ENCODE results near the gene HS6ST2. TPM values are rescaled to one million over a fixed set of nuclear protein-coding genes. Genes with fewer than 3 reads are reported as not detected.

The HS6ST2 gene
- polyA plus RNA-seq, 1 donor (not counting 4 experiments of a cell fraction or from before 2014, with no cell fraction given): 0.43 TPM

- DNase-seq (ENCODE audit: low read depth, low spot score) (no peak), FAIRE-seq (no peak)
- H3K27ac ChIP-seq (ENCODE audit: control insufficient read depth, insufficient read depth, low read length): no peak overlapping the region
- H3K36me3 ChIP-seq (ENCODE audit: control insufficient read depth in 2 of 2, extremely low read depth in 1 of 2, insufficient read depth in 2 of 2, low read length in 2 of 2): no peaks in the 10 kb centered on the region
- H3K79me2 ChIP-seq (ENCODE audit: control insufficient read depth, insufficient read depth, low read length): no peaks in the 10 kb centered on the region
- H3K4me1 ChIP-seq (ENCODE audit: control insufficient read depth, extremely low read depth, insufficient read depth, low read length): peaks cover 7% of the 10 kb centered on the region
- dilution Hi-C loops (cut with MboI; ENCODE audit: extremely low pct_ligation_motif_present, low sequenced_read_pairs): no loop called here
- no peak overlapping the region for H3K4me3 ChIP-seq (ENCODE audit: control insufficient read depth in 2 of 3, extremely low read depth in 1 of 3, insufficient read depth in 2 of 3, low read depth in 1 of 3, low read length in 3 of 3)
- no peaks in the 10 kb centered on the region for H3K9me3 ChIP-seq (ENCODE audit: control insufficient read depth, low read depth, low read length)
- no peak for TF ChIP-seq CTCF (optimal IDR thresholded peaks at IDR 0.05 in 1 of 3, IDR thresholded peaks at IDR 0.05 in 1 of 3, conservative IDR thresholded peaks at IDR 0.05 in 1 of 3; ENCODE audit: extremely low read depth in 1 of 3, insufficient read depth in 2 of 3, low read length in 3 of 3)
- TF ChIP-seq EZH2 (IDR thresholded peaks at IDR 0.05; ENCODE audit: low read length): no peak
- no peaks in the 10 kb centered on the region for H3K27me3 ChIP-seq (ENCODE audit: control insufficient read depth, extremely low read depth, insufficient read depth, low read length)
- no peaks in the 10 kb centered on the region for H4K20me1 ChIP-seq (ENCODE audit: control insufficient read depth, extremely low read depth, insufficient read depth, low read length)
- no peak overlapping the region for H2AFZ ChIP-seq (ENCODE audit: control insufficient read depth, low read length)
- H3K9ac ChIP-seq (ENCODE audit: control insufficient read depth, extremely low read depth, insufficient read depth, low read length): no peak overlapping the region
- no peak overlapping the region for H3K4me2 ChIP-seq (ENCODE audit: control insufficient read depth, extremely low read depth, insufficient read depth, low read depth, low read length)
- no peaks in the 10 kb centered on the region for H3K9me1 ChIP-seq (ENCODE audit: control insufficient read depth, extremely low read depth, insufficient read depth, low read length)
Measured at GRCh38 chrX:132834109-132834508, 124.3 kb downstream of the HS6ST2 start.

GRCh38 chrX:132833373-132833772 is 125.1 kb downstream of the HS6ST2 start:
- H3K4me3 ChIP-seq (ENCODE audit: control insufficient read depth in 2 of 3, extremely low read depth in 1 of 3, insufficient read depth in 2 of 3, low read depth in 1 of 3, low read length in 3 of 3): no peak overlapping the region
- H3K36me3 ChIP-seq (ENCODE audit: control insufficient read depth in 2 of 2, extremely low read depth in 1 of 2, insufficient read depth in 2 of 2, low read length in 2 of 2): no peaks in the 10 kb centered on the region
- no peak overlapping the region for H3K27ac ChIP-seq (ENCODE audit: control insufficient read depth, insufficient read depth, low read length)
- DNase-seq (ENCODE audit: low read depth, low spot score) (no peak), FAIRE-seq (no peak)
- dilution Hi-C loops (cut with MboI; ENCODE audit: extremely low pct_ligation_motif_present, low sequenced_read_pairs): no loop called here
- no peaks in the 10 kb centered on the region for H3K9me1 ChIP-seq (ENCODE audit: control insufficient read depth, extremely low read depth, insufficient read depth, low read length)
- no peaks in the 10 kb centered on the region for H3K79me2 ChIP-seq (ENCODE audit: control insufficient read depth, insufficient read depth, low read length)
- H3K27me3 ChIP-seq (ENCODE audit: control insufficient read depth, extremely low read depth, insufficient read depth, low read length): no peaks in the 10 kb centered on the region
- no peaks in the 10 kb centered on the region for H3K9me3 ChIP-seq (ENCODE audit: control insufficient read depth, low read depth, low read length)
- H3K9ac ChIP-seq (ENCODE audit: control insufficient read depth, extremely low read depth, insufficient read depth, low read length): no peak overlapping the region
- no peak overlapping the region for H3K4me2 ChIP-seq (ENCODE audit: control insufficient read depth, extremely low read depth, insufficient read depth, low read depth, low read length)
- TF ChIP-seq EZH2 (IDR thresholded peaks at IDR 0.05; ENCODE audit: low read length) (no peak), CTCF (optimal IDR thresholded peaks at IDR 0.05 in 1 of 3, IDR thresholded peaks at IDR 0.05 in 1 of 3, conservative IDR thresholded peaks at IDR 0.05 in 1 of 3; ENCODE audit: extremely low read depth in 1 of 3, insufficient read depth in 2 of 3, low read length in 3 of 3) (no peak)
- H4K20me1 ChIP-seq (ENCODE audit: control insufficient read depth, extremely low read depth, insufficient read depth, low read length): no peaks in the 10 kb centered on the region
- H3K4me1 ChIP-seq (ENCODE audit: control insufficient read depth, extremely low read depth, insufficient read depth, low read length): peaks cover 7% of the 10 kb centered on the region
- H2AFZ ChIP-seq (ENCODE audit: control insufficient read depth, low read length): no peak overlapping the region
